Endothelial cell of umbilical vein (primary cell): ENCODE results near the gene GET4. TPM values are rescaled to one million over a fixed set of nuclear protein-coding genes. Genes with fewer than 3 reads are reported as not detected.

ENCODE experiments used
- BruUV-seq: library from RNA; stranded (reverse); fragments of 400-500 nt; replicated peaks from 2 replicates; lab custom pipeline; 2021; lab: Mats Ljungman, UMichigan
- CTCF ChIA-PET: fragments of 300-600, 350-600 bp; sonication (Branson Sonifier 250); formaldehyde crosslinking; loops from one replicate; lab custom pipeline; 2021; ENCODE audit warnings: antibody characterized with exemption, inconsistent platforms; lab: Charles Lee
- POLR2A ChIA-PET: fragments of 300-600, 350-600 bp; sonication (Branson Sonifier 250); formaldehyde crosslinking; loops from one replicate; lab custom pipeline; 2021; ENCODE audit warnings: antibody characterized with exemption, inconsistent platforms; lab: Charles Lee
- DNase-seq: peaks from one replicate; pipeline ENCODE4 v3.0.0-alpha.2; 2011; ENCODE audit warnings: low read depth, low spot score
- FAIRE-seq: peaks from 2 replicates; lab custom pipeline; 2011; peaks lifted over from hg19 to GRCh38; lab: Jason Lieb, UNC
- H2AFZ ChIP-seq: 2 replicates; pipeline ENCODE4 v1.6.0; 2012; ENCODE audit warnings: low read depth, low read length, control low read depth, inconsistent platforms
- H3K27ac ChIP-seq: 2 replicates; pipeline ENCODE4 v1.5.1; 2011; ENCODE audit warnings: low read depth, mild to moderate bottlenecking, control low read depth, low read length, moderate library complexity; ENCODE audit not compliant: insufficient read depth
- H3K27me3 ChIP-seq, 2 experiments: 2 replicates each; pipeline versions ENCODE4 v1.6.0 to v1.6.1; 2011; ENCODE audit warnings: low read length in 2 of 2, mixed read lengths in 1 of 2; ENCODE audit not compliant: control insufficient read depth in 2 of 2, insufficient read depth in 2 of 2
- H3K36me3 ChIP-seq, 2 experiments: 2 replicates in 1 of 2; 3 replicates in 1 of 2; pipeline ENCODE4 v1.5.1; 2011; ENCODE audit warnings: low read length in 2 of 2, mild to moderate bottlenecking in 1 of 2, moderate library complexity in 1 of 2; ENCODE audit not compliant: control insufficient read depth in 2 of 2, insufficient read depth in 2 of 2; ENCODE audit errors: extremely low read depth in 1 of 2
- H3K4me1 ChIP-seq: 3 replicates; pipeline ENCODE4 v1.5.1; 2011; ENCODE audit warnings: mild to moderate bottlenecking, low read length; ENCODE audit not compliant: control insufficient read depth, insufficient read depth; ENCODE audit errors: extremely low read depth
- H3K4me2 ChIP-seq: 2 replicates; pipeline ENCODE4 v1.6.1; 2011; ENCODE audit warnings: low read length, control low read depth, mixed read lengths; ENCODE audit not compliant: insufficient read depth
- H3K4me3 ChIP-seq, 3 experiments: fragments of 200-600 bp in 1 of 3; sonication (generic), shearing (Covaris generic) in 1 of 3; replicated peaks in 1 of 3; 2 replicates each; pipeline ENCODE4 v1.5.1; 2011 to 2016; ENCODE audit warnings: control low read depth in 3 of 3, low read length in 3 of 3, mild to moderate bottlenecking in 2 of 3, inconsistent platforms in 1 of 3, low read depth in 1 of 3, moderate library complexity in 1 of 3; ENCODE audit not compliant: insufficient read depth in 1 of 3
- H3K79me2 ChIP-seq: 2 replicates; pipeline ENCODE4 v1.6.0; 2012; ENCODE audit warnings: low read length, inconsistent platforms; ENCODE audit not compliant: control insufficient read depth, insufficient read depth
- H3K9ac ChIP-seq: replicated peaks from 2 replicates; pipeline ENCODE3; 2011; ENCODE audit warnings: low read length, control low read depth; ENCODE audit not compliant: insufficient read depth; ENCODE audit errors: extremely low read depth
- H3K9me1 ChIP-seq: replicated peaks from 3 replicates; pipeline ENCODE4 v1.6.0; 2011; ENCODE audit warnings: mild to moderate bottlenecking, low read length; ENCODE audit not compliant: control insufficient read depth, insufficient read depth; ENCODE audit errors: extremely low read depth
- H3K9me3 ChIP-seq: replicated peaks from 2 replicates; pipeline ENCODE4 v1.5.1; 2012; ENCODE audit warnings: low read length, inconsistent platforms; ENCODE audit not compliant: control insufficient read depth, insufficient read depth
- H4K20me1 ChIP-seq: replicated peaks from 2 replicates; pipeline ENCODE3; 2011; ENCODE audit warnings: mild to moderate bottlenecking, low read length; ENCODE audit not compliant: control insufficient read depth, insufficient read depth; ENCODE audit errors: extremely low read depth
- EZH2 ChIP-seq: IDR thresholded peaks from 2 replicates; pipeline ENCODE4 v1.6.1; 2012; ENCODE audit warnings: borderline replicate concordance, low read depth, mild to moderate bottlenecking, moderate library complexity, low read length, inconsistent platforms; ENCODE audit not compliant: severe bottlenecking
- FOS ChIP-seq: IDR thresholded peaks from 2 replicates; pipeline ENCODE4 v1.6.1; 2011; ENCODE audit warnings: mild to moderate bottlenecking, low read length, moderate library complexity, borderline replicate concordance; ENCODE audit not compliant: insufficient read depth
- GATA2 ChIP-seq: IDR thresholded peaks from 2 replicates; pipeline ENCODE4 v1.7.0; 2011; ENCODE audit warnings: low read depth, mild to moderate bottlenecking, moderate library complexity, mixed read lengths, low read length; ENCODE audit not compliant: insufficient read length, insufficient read depth
- JUN ChIP-seq: IDR thresholded peaks from 2 replicates; pipeline ENCODE4 v1.6.1; 2011; ENCODE audit warnings: borderline replicate concordance, low read depth; ENCODE audit not compliant: insufficient read length, insufficient read depth
- MYC ChIP-seq: IDR thresholded peaks from one replicate; pipeline ENCODE4 v1.6.1; 2011; ENCODE audit warnings: mild to moderate bottlenecking, low read depth, low read length
- POLR2A ChIP-seq: IDR thresholded peaks from 2 replicates; pipeline ENCODE4 v1.6.1; 2012; ENCODE audit warnings: low read depth, mild to moderate bottlenecking, control low read depth, low read length
- POLR2AphosphoS5 ChIP-seq: IDR thresholded peaks from 2 replicates; pipeline ENCODE4 v1.6.1; 2012; ENCODE audit warnings: low read depth, mild to moderate bottlenecking, control low read depth, low read length, moderate library complexity; ENCODE audit not compliant: insufficient read depth
- dilution Hi-C: fragments of 300-500 bp; cut with MboI; formaldehyde crosslinking; loops from one replicate; pipeline ENCODE4 v1.15.0; 2019; ENCODE audit warnings: low sequenced_read_pairs; ENCODE audit not compliant: extremely low pct_ligation_motif_present
- intact Hi-C: fragments of 100-400 bp; cut with micrococcal nuclease; formaldehyde crosslinking; loops from one replicate; pipeline ENCODE4 v1.10.0; 2022
- polyA plus RNA-seq, 4 experiments: library from polyadenylated mRNA; depleted of rRNA in 3 of 4; stranded (reverse) in 3 of 4; unstranded in 1 of 4; fragments of >200 nt; gene quantifications; 2 replicates each; pipeline versions ENCODE4 v1.2.1 to v1.2.3, GENCODE V29; 2011 to 2012; ENCODE audit warnings: missing spikeins in 1 of 4
- total RNA-seq: library from RNA; stranded (reverse); gene quantifications from 2 replicates; pipeline ENCODE4 v1.2.3, GENCODE V29; 2021
- TF ChIP-seq, protein P1 (sequence below), 2 donors: IDR thresholded peaks; 1 replicate in 1 of 2; 2 replicates in 1 of 2; pipeline ENCODE4 v1.5.1; 2011; ENCODE audit warnings: low read length in 2 of 2, mild to moderate bottlenecking in 2 of 2, moderate library complexity in 2 of 2, control low read depth in 1 of 2, inconsistent platforms in 1 of 2, low read depth in 1 of 2; ENCODE audit not compliant: insufficient read depth in 1 of 2; ENCODE audit errors: extremely low read depth in 1 of 2
- TF ChIP-seq, protein P2 (sequence below): IDR thresholded peaks from 2 replicates; pipeline ENCODE4 v1.6.1; 2011; ENCODE audit not compliant: insufficient read depth, insufficient read length

The GET4 gene
- total and polyA plus RNA-seq, 2 donors (not counting 3 experiments of a cell fraction or from before 2014, with no cell fraction given), result 48.4 to 58.1 TPM

DNA sequence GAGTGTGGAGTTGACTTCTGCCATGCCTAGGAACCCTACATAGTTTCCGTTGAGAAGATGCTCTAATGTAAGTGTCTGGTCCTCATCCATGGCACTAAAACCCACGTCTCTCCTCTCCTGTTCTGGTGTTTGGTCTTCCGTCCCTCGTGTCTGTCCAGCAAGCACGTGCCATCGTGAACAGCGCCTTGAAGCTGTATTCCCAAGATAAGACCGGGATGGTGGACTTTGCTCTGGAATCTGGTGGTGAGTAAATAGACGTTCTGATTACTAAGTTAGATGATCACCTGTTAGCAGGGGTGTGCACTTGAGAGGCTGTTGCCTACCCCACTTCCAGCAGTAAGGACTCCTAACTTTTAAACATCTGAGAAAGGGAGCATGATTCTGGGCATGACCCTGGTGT lies 15.1 kb upstream of the GET4 start:
- H3K27ac ChIP-seq, result no peak overlapping the region
- intact Hi-C loops, result no loop called here
- no peak overlapping the region for H2AFZ ChIP-seq
- H3K27me3 ChIP-seq, result no peaks in the 10 kb centered on the region
- no peak overlapping the region for H3K4me3 ChIP-seq
- no peaks in the 10 kb centered on the region for H4K20me1 ChIP-seq
- TF ChIP-seq POLR2A (no peak), EZH2 (no peak)
- TF ChIP-seq, protein P1, sequence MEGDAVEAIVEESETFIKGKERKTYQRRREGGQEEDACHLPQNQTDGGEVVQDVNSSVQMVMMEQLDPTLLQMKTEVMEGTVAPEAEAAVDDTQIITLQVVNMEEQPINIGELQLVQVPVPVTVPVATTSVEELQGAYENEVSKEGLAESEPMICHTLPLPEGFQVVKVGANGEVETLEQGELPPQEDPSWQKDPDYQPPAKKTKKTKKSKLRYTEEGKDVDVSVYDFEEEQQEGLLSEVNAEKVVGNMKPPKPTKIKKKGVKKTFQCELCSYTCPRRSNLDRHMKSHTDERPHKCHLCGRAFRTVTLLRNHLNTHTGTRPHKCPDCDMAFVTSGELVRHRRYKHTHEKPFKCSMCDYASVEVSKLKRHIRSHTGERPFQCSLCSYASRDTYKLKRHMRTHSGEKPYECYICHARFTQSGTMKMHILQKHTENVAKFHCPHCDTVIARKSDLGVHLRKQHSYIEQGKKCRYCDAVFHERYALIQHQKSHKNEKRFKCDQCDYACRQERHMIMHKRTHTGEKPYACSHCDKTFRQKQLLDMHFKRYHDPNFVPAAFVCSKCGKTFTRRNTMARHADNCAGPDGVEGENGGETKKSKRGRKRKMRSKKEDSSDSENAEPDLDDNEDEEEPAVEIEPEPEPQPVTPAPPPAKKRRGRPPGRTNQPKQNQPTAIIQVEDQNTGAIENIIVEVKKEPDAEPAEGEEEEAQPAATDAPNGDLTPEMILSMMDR (IDR thresholded peaks at IDR 0.05; ENCODE audit: extremely low read depth in 1 of 2, insufficient read depth in 1 of 2, low read depth in 1 of 2, low read length in 2 of 2), result no peak
- ChIA-PET CTCF (interaction anchor here (2.1 kb wide), 1 partner anchor 12 kb away, joined by 11 read pairs; no protein-coding TSS in a partner anchor), POLR2A (no interaction called here)
- peaks cover 9 to 34% of the 10 kb centered on the region in 2 experiments for H3K36me3 ChIP-seq
- H3K9me1 ChIP-seq, result no peaks in the 10 kb centered on the region
- DNase-seq, result no peak
- no peak for FAIRE-seq
- H3K4me1 ChIP-seq, result no peaks in the 10 kb centered on the region
- no peak overlapping the region for H3K9ac ChIP-seq
- BruUV-seq, result no TSS peak
- dilution Hi-C loops, result no loop called here
- H3K9me3 ChIP-seq, result no peaks in the 10 kb centered on the region
- H3K4me2 ChIP-seq, result no peak overlapping the region
- H3K79me2 ChIP-seq, result no peaks in the 10 kb centered on the region

DNA sequence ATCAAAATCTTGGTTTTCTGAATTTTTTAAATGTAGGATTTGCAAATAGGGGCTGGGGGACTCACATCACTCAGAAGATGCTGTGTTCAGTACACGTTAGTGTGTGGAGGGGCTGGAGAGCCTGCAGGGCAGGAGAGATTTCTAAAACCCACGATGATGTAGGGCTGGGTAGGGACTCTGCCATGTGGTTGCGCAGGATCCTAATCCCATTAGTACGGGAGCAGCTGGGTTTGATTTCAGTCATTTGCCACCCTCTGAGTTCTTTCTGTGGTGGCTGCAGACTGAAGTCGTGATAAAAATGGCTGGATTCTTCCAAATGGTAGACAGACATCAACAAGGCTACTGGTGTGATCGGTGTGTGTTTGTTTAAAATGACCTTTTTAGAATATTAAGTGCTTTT lies 14.2 kb upstream of the GET4 start:
- FAIRE-seq (no peak), DNase-seq (no peak)
- no peak overlapping the region for H2AFZ ChIP-seq
- intact Hi-C loops (no loop called here), dilution Hi-C loops (no loop called here)
- no peaks in the 10 kb centered on the region for H3K9me1 ChIP-seq
- TF ChIP-seq POLR2AphosphoS5 (no peak), FOS (no peak), JUN (no peak), MYC (no peak), POLR2A (no peak), EZH2 (no peak), GATA2 (no peak)
- TF ChIP-seq, protein P1 (IDR thresholded peaks at IDR 0.05; ENCODE audit: extremely low read depth in 1 of 2, insufficient read depth in 1 of 2, low read depth in 1 of 2, low read length in 2 of 2), result no peak
- TF ChIP-seq, protein P2, sequence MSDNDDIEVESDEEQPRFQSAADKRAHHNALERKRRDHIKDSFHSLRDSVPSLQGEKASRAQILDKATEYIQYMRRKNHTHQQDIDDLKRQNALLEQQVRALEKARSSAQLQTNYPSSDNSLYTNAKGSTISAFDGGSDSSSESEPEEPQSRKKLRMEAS, result no peak
- H3K27me3 ChIP-seq, result no peaks in the 10 kb centered on the region
- H3K36me3 ChIP-seq, result peaks cover 7 to 27% of the 10 kb centered on the region in 2 experiments
- no peaks in the 10 kb centered on the region for H3K79me2 ChIP-seq
- peaks cover 2% of the 10 kb centered on the region for H3K4me1 ChIP-seq
- H3K9ac ChIP-seq, result no peak overlapping the region
- ChIA-PET CTCF (no interaction called here), POLR2A (no interaction called here)
- no TSS peak for BruUV-seq
- no peak overlapping the region for H3K4me3 ChIP-seq
- H3K4me2 ChIP-seq, result no peak overlapping the region
- H4K20me1 ChIP-seq, result no peaks in the 10 kb centered on the region
- no peak overlapping the region for H3K27ac ChIP-seq
- no peaks in the 10 kb centered on the region for H3K9me3 ChIP-seq
